Gastroesophageal sphincter (tissue), 3 donors: ENCODE results near the gene KCNMA1.

Source experiments
- CTCF ChIP-seq, 4 experiments: fragments of 200-600 bp in 2 of 4; fragments of 450-650 bp in 2 of 4; sonication (generic) in 1 of 4; IDR thresholded peaks; one replicate each; pipeline ENCODE4 v1.5.1; 2017 to 2019; ENCODE audit warnings: antibody characterized with exemption in 4 of 4, mild to moderate bottlenecking in 2 of 4, moderate library complexity in 2 of 4
- EP300 ChIP-seq: sonication (generic); formaldehyde crosslinking; IDR thresholded peaks from one replicate; pipeline ENCODE4 v1.6.1; 2017; ENCODE audit warnings: antibody characterized with exemption, mild to moderate bottlenecking
- POLR2A ChIP-seq, 2 donors: fragments of 450-650 bp; IDR thresholded peaks; one replicate each; pipeline ENCODE4 v1.6.1; 2017; ENCODE audit warnings: antibody characterized with exemption in 2 of 2, mild to moderate bottlenecking in 2 of 2, moderate library complexity in 1 of 2
- POLR2AphosphoS5 ChIP-seq: sonication (generic); formaldehyde crosslinking; IDR thresholded peaks from one replicate; pipeline ENCODE4 v1.6.1; 2017; ENCODE audit warnings: antibody characterized with exemption

GRCh38 chr10:77338143-77338542 is 299.5 kb downstream of the KCNMA1 start:
- TF ChIP-seq CTCF (IDR thresholded peaks at IDR 0.05): no peak
- TF ChIP-seq POLR2AphosphoS5: no peak
- TF ChIP-seq POLR2A (IDR thresholded peaks at IDR 0.05): no peak
- TF ChIP-seq EP300: no peak
